Thymus (tissue), 11 donors: ENCODE results near the gene CELF3. TPM values are rescaled to one million over a fixed set of nuclear protein-coding genes. Genes with fewer than 3 reads are reported as not detected.

ENCODE experiments used
- DNase-seq, 9 donors: peaks; one replicate each; pipeline ENCODE4 v3.0.0-alpha.2; 2013; ENCODE audit warnings: low spot score in 9 of 9, low read depth in 6 of 9, missing footprints in 1 of 9
- H3K27ac ChIP-seq, 2 donors: one replicate each; pipeline ENCODE4 v1.5.1; 2013; ENCODE audit warnings: control low read depth in 1 of 2, low read depth in 1 of 2, low read length in 1 of 2, mild to moderate bottlenecking in 1 of 2, moderate library complexity in 1 of 2
- H3K27me3 ChIP-seq, 2 donors: one replicate each; pipeline ENCODE4 v1.5.1; 2013; ENCODE audit warnings: low read length in 1 of 2; ENCODE audit not compliant: control insufficient read depth in 2 of 2, insufficient read depth in 1 of 2
- H3K36me3 ChIP-seq, 2 donors: one replicate each; pipeline ENCODE4 v1.5.1; 2013; ENCODE audit warnings: low read length in 1 of 2, mild to moderate bottlenecking in 1 of 2, moderate library complexity in 1 of 2; ENCODE audit not compliant: control insufficient read depth in 2 of 2, insufficient read depth in 2 of 2
- H3K4me1 ChIP-seq, 2 donors: one replicate each; pipeline ENCODE4 v1.5.1; 2013; ENCODE audit warnings: low read length in 2 of 2; ENCODE audit not compliant: control insufficient read depth in 2 of 2, insufficient read depth in 2 of 2
- H3K4me3 ChIP-seq, 2 donors: one replicate each; pipeline ENCODE4 v1.5.1; 2013; ENCODE audit warnings: low read length in 2 of 2, control low read depth in 1 of 2, mild to moderate bottlenecking in 1 of 2
- H3K9me3 ChIP-seq, 2 donors: one replicate each; pipeline ENCODE4 v1.5.1; 2013; ENCODE audit warnings: low read length in 1 of 2, mild to moderate bottlenecking in 1 of 2; ENCODE audit not compliant: control insufficient read depth in 2 of 2, insufficient read depth in 1 of 2
- WGBS: extraction: QIAGEN DNeasy Blood & Tissue Kit; methylation state at CpG from one replicate; pipeline ENCODE4 v1.1.7; 2013; 5-methylcytosine and 5-hydroxymethylcytosine counted together
- polyA plus RNA-seq: library from polyadenylated mRNA; stranded (reverse); fragments of 200-250 nt; gene quantifications from one replicate; pipeline ENCODE4 v1.2.3, GENCODE V29; 2013
- total RNA-seq: library from RNA; stranded (reverse); fragments of 120-200 nt; gene quantifications from one replicate; pipeline ENCODE4 v1.2.4, GENCODE V29; 2013
- donor health status: healthy.

Gene CELF3
- total and polyA plus RNA-seq, 2 donors: 0.05 to 0.18 TPM

GRCh38 chr1:151707541-151708065 is 9.0 kb downstream of the CELF3 start:
- 97% methylated on average over 15 of the region's 15 CpGs for WGBS
- H3K27ac ChIP-seq: no peak overlapping the region
- no peak for DNase-seq
- no peak overlapping the region for H3K4me3 ChIP-seq
- peaks cover 0 to 14% of the 10 kb centered on the region in 2 donors for H3K27me3 ChIP-seq
- no peaks in the 10 kb centered on the region for H3K36me3 ChIP-seq
- peaks cover 0 to 9% of the 10 kb centered on the region in 2 donors for H3K4me1 ChIP-seq
- H3K9me3 ChIP-seq: no peaks in the 10 kb centered on the region

- Histone ChIP-seq H3K9me3 (no peaks in the 10 kb centered on the region), H3K27me3 (peaks cover 0 to 7% of the 10 kb centered on the region in 2 donors), H3K27ac (no peak overlapping the region), H3K4me3 (no peak overlapping the region), H3K4me1 (peaks cover 0 to 9% of the 10 kb centered on the region in 2 donors), H3K36me3 (peaks cover 0 to 2% of the 10 kb centered on the region in 2 donors)
- no peak for DNase-seq
- WGBS: 66% methylated on average over 21 of the region's 21 CpGs
These were observed 9.9 kb downstream of the CELF3 start for GRCh38 chr1:151706464-151707415.

- Histone ChIP-seq H3K4me1 (peaks cover 0 to 9% of the 10 kb centered on the region in 2 donors), H3K27ac (no peak overlapping the region), H3K9me3 (no peaks in the 10 kb centered on the region), H3K27me3 (peaks cover 0 to under 1% of the 10 kb centered on the region in 2 donors), H3K4me3 (no peak overlapping the region), H3K36me3 (peaks cover 4 to 8% of the 10 kb centered on the region in 2 donors)
- DNase-seq: peak in 3 of 9 donors; percentile 37 to 67 (median 57)
- WGBS: 64% methylated on average over 11 of the region's 11 CpGs
These were observed 10.7 kb downstream of the CELF3 start for GRCh38 chr1:151705753-151706463.

- Histone ChIP-seq H3K27ac (no peak overlapping the region), H3K4me3 (no peak overlapping the region), H3K4me1 (peaks cover 0 to 9% of the 10 kb centered on the region in 2 donors), H3K27me3 (no peaks in the 10 kb centered on the region), H3K36me3 (peaks cover 5 to 8% of the 10 kb centered on the region in 2 donors), H3K9me3 (no peaks in the 10 kb centered on the region)
- DNase-seq: no peak
- 96% methylated on average over 7 of the region's 7 CpGs for WGBS
These were observed 11.5 kb downstream of the CELF3 start for GRCh38 chr1:151705146-151705545.

GRCh38 chr1:151704246-151704645 is 12.4 kb downstream of the CELF3 start:
- Histone ChIP-seq H3K27me3 (no peaks in the 10 kb centered on the region), H3K9me3 (no peaks in the 10 kb centered on the region), H3K4me3 (no peak overlapping the region), H3K27ac (no peak overlapping the region), H3K4me1 (peaks cover 0 to 9% of the 10 kb centered on the region in 2 donors), H3K36me3 (peaks cover 10 to 12% of the 10 kb centered on the region in 2 donors)
- DNase-seq: no peak
- 84% methylated on average over 4 of the region's 4 CpGs for WGBS

- Histone ChIP-seq H3K4me1 (peaks cover 0 to 9% of the 10 kb centered on the region in 2 donors), H3K27ac (no peak overlapping the region), H3K36me3 (peaks cover 13 to 14% of the 10 kb centered on the region in 2 donors), H3K27me3 (no peaks in the 10 kb centered on the region), H3K9me3 (no peaks in the 10 kb centered on the region), H3K4me3 (no peak overlapping the region)
- WGBS: 63% methylated on average over 17 of the region's 17 CpGs
- DNase-seq: no peak
These were observed 12.8 kb downstream of the CELF3 start for GRCh38 chr1:151703813-151704212.

- Histone ChIP-seq H3K27ac (no peak overlapping the region), H3K27me3 (no peaks in the 10 kb centered on the region), H3K36me3 (peaks cover 19 to 21% of the 10 kb centered on the region in 2 donors), H3K9me3 (no peaks in the 10 kb centered on the region), H3K4me3 (no peak overlapping the region), H3K4me1 (peaks cover 0 to 9% of the 10 kb centered on the region in 2 donors)
- no peak for DNase-seq
- WGBS: 67% methylated on average over 8 of the region's 8 CpGs
These were observed 13.7 kb downstream of the CELF3 start for GRCh38 chr1:151702936-151703335.

DNA sequence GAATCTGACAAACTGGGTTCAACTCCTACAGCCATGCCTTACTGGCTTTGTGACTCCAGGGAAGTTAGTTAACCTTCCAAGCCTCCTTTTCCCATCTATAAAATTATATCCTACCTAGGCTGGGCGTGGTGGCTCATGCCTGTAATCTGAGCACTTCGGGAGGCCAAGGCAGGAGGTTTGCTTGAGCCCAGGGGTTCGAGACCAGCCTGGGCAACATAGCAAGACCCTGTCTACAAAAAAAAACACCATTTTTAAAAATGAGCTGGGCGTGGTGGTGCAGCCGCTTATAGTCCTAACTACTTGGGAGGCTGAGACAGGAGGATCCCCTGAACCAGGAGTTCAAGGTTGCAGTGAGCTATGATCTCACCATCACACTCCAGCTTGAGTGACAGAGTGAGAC is 15.1 kb downstream of the CELF3 start:
- H3K36me3 ChIP-seq: peaks cover 30 to 32% of the 10 kb centered on the region in 2 donors
- H3K27me3 ChIP-seq: no peaks in the 10 kb centered on the region

More for the DNA sequence above, 15.1 kb downstream of the CELF3 start:
- 98% methylated on average over 5 of the region's 5 CpGs for WGBS
- Histone ChIP-seq H3K9me3 (no peaks in the 10 kb centered on the region), H3K4me3 (no peak overlapping the region), H3K27ac (no peak overlapping the region), H3K4me1 (peaks cover 0 to 4% of the 10 kb centered on the region in 2 donors)
- no peak for DNase-seq
